Ishikawa (cell line): Measurements from ENCODE around the gene SPRED2.

Experiments
- CEBPB ChIP-seq: IDR thresholded peaks from 2 replicates; pipeline ENCODE4 v1.6.1; 2012
- CREB1 ChIP-seq: IDR thresholded peaks from 2 replicates; pipeline ENCODE4 v1.6.1; 2012; ENCODE audit warnings: low read depth
- EGR1 ChIP-seq: IDR thresholded peaks from 2 replicates; pipeline ENCODE4 v1.6.1; 2012
- EP300 ChIP-seq: IDR thresholded peaks from 2 replicates; pipeline ENCODE4 v1.6.1; 2012; ENCODE audit warnings: borderline replicate concordance
- FOXM1 ChIP-seq: IDR thresholded peaks from 2 replicates; pipeline ENCODE4 v1.6.1; 2012; ENCODE audit warnings: low read depth, borderline replicate concordance
- MAX ChIP-seq: IDR thresholded peaks from 2 replicates; pipeline ENCODE4 v1.6.1; 2012
- NFIC ChIP-seq: IDR thresholded peaks from 2 replicates; pipeline ENCODE4 v1.6.1; 2012
- RAD21 ChIP-seq: IDR thresholded peaks from 2 replicates; pipeline ENCODE4 v1.6.1; 2012; ENCODE audit warnings: low read depth
- REST ChIP-seq: IDR thresholded peaks from 2 replicates; pipeline ENCODE4 v1.6.1; 2012; ENCODE audit warnings: low read depth, mild to moderate bottlenecking
- TAF1 ChIP-seq: IDR thresholded peaks from 2 replicates; pipeline ENCODE4 v1.6.1; 2012; ENCODE audit warnings: low read depth, mild to moderate bottlenecking
- TCF12 ChIP-seq: IDR thresholded peaks from 2 replicates; pipeline ENCODE4 v1.6.1; 2012; ENCODE audit warnings: low read depth
- TEAD4 ChIP-seq: IDR thresholded peaks from 2 replicates; pipeline ENCODE4 v1.6.1; 2012
- USF1 ChIP-seq: IDR thresholded peaks from 2 replicates; pipeline ENCODE4 v1.6.1; 2012
- YY1 ChIP-seq: IDR thresholded peaks from 2 replicates; pipeline ENCODE4 v1.6.1; 2012; ENCODE audit warnings: low read depth
- ZBTB7A ChIP-seq: IDR thresholded peaks from 2 replicates; pipeline ENCODE4 v1.6.1; 2012; ENCODE audit warnings: low read depth

Gene SPRED2

GRCh38 chr2:65277118-65277517, 155.3 kb downstream of the SPRED2 start:
- TF ChIP-seq CREB1 (no peak), RAD21 (no peak), EGR1 (no peak), TAF1 (no peak), MAX (no peak), EP300 (no peak), NFIC (no peak), ZBTB7A (no peak), YY1 (no peak), TEAD4 (no peak), FOXM1 (no peak), CEBPB (no peak), TCF12 (no peak), USF1 (no peak), REST (no peak)

GRCh38 chr2:65276609-65277008, 155.8 kb downstream of the SPRED2 start:
- no peak for TF ChIP-seq RAD21

- no peak for TF ChIP-seq NFIC
- no peak for TF ChIP-seq EP300
These were observed 157.1 kb downstream of the SPRED2 start for GRCh38 chr2:65275141-65275915.

- TF ChIP-seq RAD21, result no peak
- no peak for TF ChIP-seq NFIC
- no peak for TF ChIP-seq EP300
- TF ChIP-seq YY1, result no peak
- no peak for TF ChIP-seq TEAD4
- TF ChIP-seq TAF1, result no peak
- no peak for TF ChIP-seq CREB1
- TF ChIP-seq TCF12, result no peak
- no peak for TF ChIP-seq USF1
- no peak for TF ChIP-seq MAX
- no peak for TF ChIP-seq CEBPB
These were observed 159.1 kb downstream of the SPRED2 start for GRCh38 chr2:65273344-65273743.

GRCh38 chr2:65268957-65269356, 163.4 kb downstream of the SPRED2 start:
- no peak for TF ChIP-seq CEBPB

GRCh38 chr2:65267008-65267407, 165.4 kb downstream of the SPRED2 start:
- TF ChIP-seq NFIC (0 out of 2 replicates have a peak, but pooled peaks have one; percentile 14), MAX (no peak)

GRCh38 chr2:65265671-65266045, 166.7 kb downstream of the SPRED2 start:
- no peak for TF ChIP-seq RAD21
- no peak for TF ChIP-seq USF1
- TF ChIP-seq YY1, result no peak
- no peak for TF ChIP-seq ZBTB7A
- no peak for TF ChIP-seq TCF12
- no peak for TF ChIP-seq TAF1
- TF ChIP-seq FOXM1, result no peak
- no peak for TF ChIP-seq EGR1
- no peak for TF ChIP-seq REST
- no peak for TF ChIP-seq CEBPB
- no peak for TF ChIP-seq MAX
- no peak for TF ChIP-seq TEAD4
